ENCODE results near the gene HOXB6. TPM values are rescaled to one million over a fixed set of nuclear protein-coding genes. Genes with fewer than 3 reads are reported as not detected.
A peak's percentile ranks its signal among the peaks of the same experiment; 100 is the strongest.

HOXB6 gene
- total and polyA plus RNA-seq, 8 donors: 0.12 to 1.8 (median 0.69) TPM

DNA sequence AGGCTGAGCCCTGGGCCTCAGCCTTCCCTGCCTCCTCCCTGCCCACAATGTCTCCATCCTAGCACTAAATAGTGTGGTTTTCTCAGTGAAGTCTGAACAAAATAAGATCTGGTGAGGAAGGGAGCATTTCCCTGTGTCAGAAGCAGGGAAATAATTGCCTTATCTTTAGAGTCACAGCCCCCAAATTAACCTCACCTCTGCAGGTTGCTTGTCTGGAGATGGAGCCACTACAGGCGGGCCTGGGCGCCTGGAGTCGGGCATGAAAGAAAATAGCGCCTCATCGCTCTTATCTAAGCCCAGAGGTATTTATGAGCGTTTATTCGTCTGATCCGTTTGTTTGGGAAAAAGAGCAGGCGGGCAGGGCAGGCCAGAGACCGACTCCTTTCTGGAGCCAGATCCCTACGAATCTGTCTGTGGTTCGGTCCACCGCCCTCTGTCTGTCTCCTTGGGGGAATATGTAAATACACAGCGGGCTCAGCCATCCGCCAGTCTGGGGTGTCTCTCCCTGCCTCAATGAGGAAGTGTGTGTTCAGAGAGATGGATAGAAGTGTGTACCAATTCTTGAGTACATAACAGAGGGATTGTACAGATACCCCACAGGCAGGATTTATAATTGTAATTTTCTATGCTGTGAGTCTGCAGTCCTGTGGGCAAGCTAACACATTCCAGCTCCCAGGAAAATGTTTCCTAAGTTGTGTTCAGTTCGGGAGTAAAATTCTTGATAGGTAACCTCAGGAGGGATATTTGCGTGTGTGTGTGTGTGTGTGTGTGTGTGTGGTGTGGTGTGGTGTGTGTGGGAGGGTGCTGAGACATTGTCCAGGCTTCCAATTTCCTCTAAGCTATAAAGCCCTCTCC is 4.3 kb downstream of the HOXB6 start:
- DNase-seq: no peak
- no peak overlapping the region for H3K4me3 ChIP-seq
- whole genome bisulfite sequencing, 2 donors: 43% methylated on average over 17 of the region's 17 CpGs
- ATAC-seq: no peak
- no peak overlapping the region for H3K27ac ChIP-seq
- H3K36me3 ChIP-seq: no peaks in the 10 kb centered on the region
- peaks cover 0 to 12% (median 0%) of the 10 kb centered on the region in 3 donors for H3K4me1 ChIP-seq
- intact Hi-C loops (cut with DNase I): no loop called here
- H3K27me3 ChIP-seq: peaks cover 0 to 91% (median 12%) of the 10 kb centered on the region in 4 donors
- FAIRE-seq: no peak
- H3K9me3 ChIP-seq: no peaks in the 10 kb centered on the region
- TF ChIP-seq, protein P1, sequence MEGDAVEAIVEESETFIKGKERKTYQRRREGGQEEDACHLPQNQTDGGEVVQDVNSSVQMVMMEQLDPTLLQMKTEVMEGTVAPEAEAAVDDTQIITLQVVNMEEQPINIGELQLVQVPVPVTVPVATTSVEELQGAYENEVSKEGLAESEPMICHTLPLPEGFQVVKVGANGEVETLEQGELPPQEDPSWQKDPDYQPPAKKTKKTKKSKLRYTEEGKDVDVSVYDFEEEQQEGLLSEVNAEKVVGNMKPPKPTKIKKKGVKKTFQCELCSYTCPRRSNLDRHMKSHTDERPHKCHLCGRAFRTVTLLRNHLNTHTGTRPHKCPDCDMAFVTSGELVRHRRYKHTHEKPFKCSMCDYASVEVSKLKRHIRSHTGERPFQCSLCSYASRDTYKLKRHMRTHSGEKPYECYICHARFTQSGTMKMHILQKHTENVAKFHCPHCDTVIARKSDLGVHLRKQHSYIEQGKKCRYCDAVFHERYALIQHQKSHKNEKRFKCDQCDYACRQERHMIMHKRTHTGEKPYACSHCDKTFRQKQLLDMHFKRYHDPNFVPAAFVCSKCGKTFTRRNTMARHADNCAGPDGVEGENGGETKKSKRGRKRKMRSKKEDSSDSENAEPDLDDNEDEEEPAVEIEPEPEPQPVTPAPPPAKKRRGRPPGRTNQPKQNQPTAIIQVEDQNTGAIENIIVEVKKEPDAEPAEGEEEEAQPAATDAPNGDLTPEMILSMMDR (IDR thresholded peaks at IDR 0.05): no peak

DNA sequence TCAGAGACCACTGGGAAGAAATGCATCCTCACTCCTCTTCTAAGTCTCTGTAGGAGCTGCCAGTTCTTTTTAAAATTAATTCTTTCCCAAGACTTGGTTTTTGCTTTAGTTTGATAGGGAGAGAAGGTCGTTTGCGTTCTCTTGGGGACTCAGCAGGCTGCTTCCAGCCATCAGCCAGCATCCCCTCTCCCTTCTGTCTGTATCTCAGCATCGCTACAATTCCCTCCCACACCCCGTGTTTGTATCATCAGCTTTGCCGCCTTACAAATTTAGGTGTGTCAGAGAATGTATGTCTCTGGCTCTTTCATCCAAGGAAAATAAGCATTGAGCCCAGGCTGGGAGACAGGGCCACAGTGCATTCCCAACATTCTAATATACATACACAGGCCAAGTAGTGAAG is 5.4 kb downstream of the HOXB6 start:
- Histone ChIP-seq H3K4me3 (no peak overlapping the region), H3K9me3 (no peaks in the 10 kb centered on the region), H3K36me3 (no peaks in the 10 kb centered on the region), H3K27me3 (peaks cover 0 to 89% (median 9%) of the 10 kb centered on the region in 4 donors), H3K4me1 (peaks cover 0 to 12% (median 0%) of the 10 kb centered on the region in 3 donors), H3K27ac (no peak overlapping the region)
- no peak for DNase-seq
- no peak for ATAC-seq
- intact Hi-C loops (cut with DNase I): loop anchor here in 1 of 3 donors (10.0 kb wide), 1 partner anchor 245 kb away; no protein-coding TSS in a partner anchor
- FAIRE-seq: no peak
- WGBS, 2 donors: 51 to 55% methylated on average over 5 of the region's 5 CpGs
- TF ChIP-seq, protein P1 (IDR thresholded peaks at IDR 0.05): no peak

DNA sequence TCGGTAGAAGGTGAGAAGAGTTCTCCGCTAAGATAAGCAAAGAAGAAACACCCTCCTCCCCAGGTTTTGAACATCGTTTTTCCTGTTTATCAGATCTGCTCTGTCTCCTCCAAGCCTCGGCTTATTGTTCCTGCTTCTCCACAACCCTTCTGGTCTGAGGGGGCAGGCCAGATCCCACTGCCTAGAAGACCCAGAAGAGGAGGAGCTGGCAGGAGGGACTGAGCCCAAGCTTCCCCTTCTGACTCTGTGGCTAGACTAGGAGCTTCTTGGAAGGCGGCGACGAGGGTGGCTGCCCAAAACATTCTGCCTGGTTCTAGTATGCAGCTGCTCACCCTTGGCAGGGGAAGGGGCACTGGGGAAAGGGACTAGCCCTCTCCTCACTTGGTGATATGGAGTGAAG is 6.0 kb downstream of the HOXB6 start:
- H3K27me3 ChIP-seq: peaks cover 0 to 89% (median 9%) of the 10 kb centered on the region in 4 donors
- FAIRE-seq (no peak), DNase-seq (no peak), ATAC-seq (no peak)
- peaks cover 0 to 12% (median 0%) of the 10 kb centered on the region in 3 donors for H3K4me1 ChIP-seq
- no peak overlapping the region for H3K27ac ChIP-seq
- no peak overlapping the region for H3K4me3 ChIP-seq
- WGBS, 2 donors: 14 to 21% methylated on average over 7 of the region's 7 CpGs
- intact Hi-C loops (cut with DNase I): loop anchor here in 1 of 3 donors (10.0 kb wide), 1 partner anchor 244 kb away; no protein-coding TSS in a partner anchor
- TF ChIP-seq, protein P1 (IDR thresholded peaks at IDR 0.05): no peak
- H3K9me3 ChIP-seq: no peaks in the 10 kb centered on the region
- H3K36me3 ChIP-seq: no peaks in the 10 kb centered on the region

DNA sequence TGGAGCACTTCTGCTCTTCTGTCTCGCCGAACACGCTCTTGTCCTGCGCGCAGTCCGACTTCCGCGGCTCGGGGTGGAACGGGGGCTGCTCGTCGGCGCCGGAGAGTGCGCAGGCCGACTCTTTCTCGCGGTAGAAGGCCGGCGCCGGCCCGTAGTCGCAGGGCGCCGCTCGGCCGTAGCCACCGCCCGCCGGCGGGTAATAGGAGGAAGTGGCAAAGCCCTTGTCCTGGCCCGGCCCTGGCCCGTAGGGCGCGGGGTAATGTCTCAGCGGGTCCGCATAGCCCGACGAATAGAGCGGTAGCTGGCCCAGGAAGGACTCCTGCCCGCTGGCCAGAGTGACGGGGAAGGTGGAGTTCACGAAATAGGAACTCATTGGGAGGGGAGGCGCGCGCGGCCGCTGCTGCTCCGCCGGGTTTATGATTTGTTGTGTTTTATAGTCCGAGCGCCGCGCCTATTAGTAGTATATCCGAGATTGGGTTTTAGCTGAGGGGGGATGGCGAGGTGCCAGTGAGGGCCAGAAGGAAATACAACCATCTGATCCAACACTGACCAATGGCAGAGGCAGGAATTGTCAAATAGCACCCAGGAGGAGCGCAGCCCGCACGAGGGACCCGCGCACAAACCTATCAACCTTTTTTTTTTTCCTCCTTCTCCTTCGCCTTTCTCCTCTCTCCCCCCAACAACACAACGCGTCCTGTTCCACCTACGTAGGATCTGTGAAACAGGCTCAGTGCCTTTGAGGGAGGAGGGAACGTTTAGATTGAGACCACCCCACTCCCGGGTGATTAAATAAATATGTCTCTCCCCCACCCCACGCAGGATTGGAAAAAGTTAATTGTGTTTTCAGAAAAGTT is 6.8 kb downstream of the HOXB6 start:
- Histone ChIP-seq H3K4me3 (peak overlapping the region; percentile 28 to 50 (median 32)), H3K36me3 (no peaks in the 10 kb centered on the region), H3K27me3 (peaks cover 0 to 88% (median 8%) of the 10 kb centered on the region in 4 donors), H3K9me3 (no peaks in the 10 kb centered on the region), H3K27ac (peak overlapping the region in 2 of 4 donors; percentile 1 to 48), H3K4me1 (peaks cover 0 to 12% (median 0%) of the 10 kb centered on the region in 3 donors)
- TF ChIP-seq, protein P1 (IDR thresholded peaks at IDR 0.05): no peak
- WGBS, 2 donors: 2% methylated on average over 65 to 68 of the region's 68 CpGs
- FAIRE-seq (no peak), DNase-seq (peak in 2 of 6 donors; percentile 80 to 82), ATAC-seq (peak; percentile 28 to 53 (median 50))
- intact Hi-C loops (cut with DNase I): loop anchor here in 1 of 3 donors (10.0 kb wide), 1 partner anchor 243 kb away; no protein-coding TSS in a partner anchor
